Heart left ventricle (tissue), 13 donors: ENCODE data around the gene CCDC127.

Source experiments
- POLR2A ChIP-seq, 2 donors: fragments of 450-650 bp; IDR thresholded peaks; one replicate each; pipeline ENCODE4 v1.6.1; 2017; ENCODE audit warnings: antibody characterized with exemption in 2 of 2, mild to moderate bottlenecking in 2 of 2, moderate library complexity in 2 of 2
- TF ChIP-seq, protein P1 (sequence below), 12 donors: fragments of 200-600 bp; sonication (generic) in 4 of 12; IDR thresholded peaks; one replicate each; pipeline versions ENCODE4 v1.5.0 to v1.8.0; 2018 to 2022; ENCODE audit warnings: antibody characterized with exemption in 12 of 12, mild to moderate bottlenecking in 5 of 12
- donor health status: ischemic (EF 13 %, LVEDD 7.1; RV severe dilation, severe dysfunction).
- donor health status: DM: no; HTN: yes; CAD: no.
- donor health status: DM: no; HTN: no; CAD: no.
- donor health status: ischemic (EF 25% LVEDD 6.9; RV normal size, moderate dysfunction).
- donor health status: ischemic (EF 25% LVEDD 5.7; RV mildly dilated, moderate dysfunction).
- donor health status: ischemic (EF 35%, LVEDD 5.7; RV mildly dilated, moderate dysfunction).
- donor health status: nonischemic (EF 11% LVEDD 7.7; RV severe dilation, severe dysfunction).
- donor health status: DM: yes; HTN: yes; CAD: no.
- donor health status: PGD.
- donor health status: ischemic (EF 29% LVEDD 5.4; RV normal size, mild dysfunction).
- donor health status: nonischemic (EF 23%, LVEDD 6.1; RV moderate dilation, normal function).

DNA sequence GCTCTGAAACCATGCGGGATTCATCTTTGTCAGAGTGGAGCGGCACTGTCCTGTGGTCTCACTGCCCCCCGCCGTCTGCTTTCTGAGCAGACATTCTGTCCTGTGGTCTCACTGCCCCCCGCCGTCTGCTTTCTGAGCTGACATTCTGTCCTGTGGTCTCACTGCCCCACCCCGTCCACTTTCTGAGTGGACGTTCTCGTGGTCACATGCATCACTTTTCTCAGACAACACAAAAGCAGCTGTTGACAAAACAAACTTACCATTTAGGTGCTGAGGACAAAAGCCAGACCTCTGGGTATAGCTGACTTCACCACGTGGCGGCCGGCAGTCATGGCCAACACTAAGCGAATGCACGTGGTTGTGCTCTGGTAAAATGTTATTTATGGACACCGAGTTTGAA is 23.9 kb downstream of the CCDC127 start:
- TF ChIP-seq, protein P1, sequence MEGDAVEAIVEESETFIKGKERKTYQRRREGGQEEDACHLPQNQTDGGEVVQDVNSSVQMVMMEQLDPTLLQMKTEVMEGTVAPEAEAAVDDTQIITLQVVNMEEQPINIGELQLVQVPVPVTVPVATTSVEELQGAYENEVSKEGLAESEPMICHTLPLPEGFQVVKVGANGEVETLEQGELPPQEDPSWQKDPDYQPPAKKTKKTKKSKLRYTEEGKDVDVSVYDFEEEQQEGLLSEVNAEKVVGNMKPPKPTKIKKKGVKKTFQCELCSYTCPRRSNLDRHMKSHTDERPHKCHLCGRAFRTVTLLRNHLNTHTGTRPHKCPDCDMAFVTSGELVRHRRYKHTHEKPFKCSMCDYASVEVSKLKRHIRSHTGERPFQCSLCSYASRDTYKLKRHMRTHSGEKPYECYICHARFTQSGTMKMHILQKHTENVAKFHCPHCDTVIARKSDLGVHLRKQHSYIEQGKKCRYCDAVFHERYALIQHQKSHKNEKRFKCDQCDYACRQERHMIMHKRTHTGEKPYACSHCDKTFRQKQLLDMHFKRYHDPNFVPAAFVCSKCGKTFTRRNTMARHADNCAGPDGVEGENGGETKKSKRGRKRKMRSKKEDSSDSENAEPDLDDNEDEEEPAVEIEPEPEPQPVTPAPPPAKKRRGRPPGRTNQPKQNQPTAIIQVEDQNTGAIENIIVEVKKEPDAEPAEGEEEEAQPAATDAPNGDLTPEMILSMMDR (IDR thresholded peaks at IDR 0.05), result no peak
- TF ChIP-seq POLR2A (IDR thresholded peaks at IDR 0.05), result peak in 1 of 2 donors; percentile 32
